SK-N-SH treated with all-trans-retinoic acid at 6 μM for 48 hours (cell line): ENCODE measurements around the gene ABCD3.

Experiments
- ATAC-seq: fragments of 200-7000 bp; cut with Tn5 transposase; 3 replicates; pipeline ENCODE4 v1.9.1; 2020; ENCODE audit warnings: mild to moderate bottlenecking, moderate library complexity
- ARNTL ChIP-seq: fragments of 450-650 bp; formaldehyde crosslinking; IDR thresholded peaks from 2 replicates; pipeline ENCODE4 v1.5.0; 2020; ENCODE audit warnings: low read depth, mild to moderate bottlenecking, moderate library complexity, borderline replicate concordance
- BACH2 ChIP-seq: fragments of 250-450 bp; sonication (Bioruptor Pico); IDR thresholded peaks from 2 replicates; pipeline ENCODE4 v1.9.0; 2021; ENCODE audit warnings: mild to moderate bottlenecking, borderline replicate concordance
- ESRRG ChIP-seq: fragments of 250-450 bp; sonication (Bioruptor Pico); IDR thresholded peaks from 2 replicates; pipeline ENCODE4 v1.6.1; 2021; ENCODE audit warnings: mild to moderate bottlenecking
- GLIS3 ChIP-seq: fragments of 250-450 bp; sonication (Bioruptor Pico); IDR thresholded peaks from 2 replicates; pipeline ENCODE4 v1.5.0; 2020; ENCODE audit warnings: mild to moderate bottlenecking, moderate library complexity
- ISL1 ChIP-seq: fragments of 250-450 bp; sonication (Bioruptor Pico); IDR thresholded peaks from 2 replicates; pipeline ENCODE4 v2.1.2; 2022; ENCODE audit warnings: mild to moderate bottlenecking, moderate library complexity
- OSR1 ChIP-seq: fragments of 250-450 bp; sonication (Bioruptor Pico); IDR thresholded peaks from 2 replicates; pipeline ENCODE4 v1.8.0; 2022; ENCODE audit warnings: moderate library complexity, mild to moderate bottlenecking, inconsistent platforms
- PPARA ChIP-seq: fragments of 250-450 bp; sonication (Bioruptor Pico); IDR thresholded peaks from 2 replicates; pipeline ENCODE4 v1.5.0; 2020; ENCODE audit warnings: mild to moderate bottlenecking, borderline replicate concordance
- RARB ChIP-seq: fragments of 250-450 bp; sonication (Bioruptor Pico); IDR thresholded peaks from 2 replicates; pipeline ENCODE4 v1.8.0; 2021; ENCODE audit warnings: mild to moderate bottlenecking, moderate library complexity
- SNAI2 ChIP-seq: fragments of 250-450 bp; sonication (Bioruptor Pico); IDR thresholded peaks from 2 replicates; pipeline ENCODE4 v1.5.0; 2020; ENCODE audit warnings: mild to moderate bottlenecking, moderate library complexity
- TCF4 ChIP-seq: fragments of 250-450 bp; sonication (Bioruptor Pico); IDR thresholded peaks from 2 replicates; pipeline ENCODE4 v1.8.0; 2021; ENCODE audit warnings: mild to moderate bottlenecking, moderate library complexity, borderline replicate concordance
- TOX ChIP-seq: fragments of 250-450 bp; sonication (Bioruptor Pico); IDR thresholded peaks from 2 replicates; pipeline ENCODE4 v1.8.0; 2021; ENCODE audit warnings: mild to moderate bottlenecking, moderate library complexity, borderline replicate concordance
- ZC3H10 ChIP-seq: fragments of 250-450 bp; sonication (Bioruptor Pico); IDR thresholded peaks from 2 replicates; pipeline ENCODE4 v1.5.1; 2021; ENCODE audit warnings: mild to moderate bottlenecking, moderate library complexity
- ZFP3 ChIP-seq: fragments of 250-450 bp; sonication (Bioruptor Pico); IDR thresholded peaks from 2 replicates; pipeline ENCODE4 v1.5.0; 2020; ENCODE audit warnings: mild to moderate bottlenecking, moderate library complexity
- ZNF8 ChIP-seq: fragments of 450-650 bp; formaldehyde crosslinking; IDR thresholded peaks from 2 replicates; pipeline ENCODE4 v1.5.0; 2020; ENCODE audit warnings: mild to moderate bottlenecking, moderate library complexity
- TF ChIP-seq, protein P1 (sequence below): fragments of 250-450 bp; sonication (Bioruptor Pico); IDR thresholded peaks from 2 replicates; pipeline ENCODE4 v1.5.0; 2020; ENCODE audit warnings: mild to moderate bottlenecking, moderate library complexity
- TF ChIP-seq, protein P2 (sequence below): fragments of 250-450 bp; sonication (Bioruptor Pico); IDR thresholded peaks from 2 replicates; pipeline ENCODE4 v1.8.0; 2021; ENCODE audit warnings: low read depth, mild to moderate bottlenecking, moderate library complexity, borderline replicate concordance
- TF ChIP-seq, protein P3 (sequence below): fragments of 250-450 bp; sonication (Bioruptor Pico); IDR thresholded peaks from 2 replicates; pipeline ENCODE4 v1.5.1; 2021; ENCODE audit warnings: mild to moderate bottlenecking, moderate library complexity

ABCD3 gene

DNA sequence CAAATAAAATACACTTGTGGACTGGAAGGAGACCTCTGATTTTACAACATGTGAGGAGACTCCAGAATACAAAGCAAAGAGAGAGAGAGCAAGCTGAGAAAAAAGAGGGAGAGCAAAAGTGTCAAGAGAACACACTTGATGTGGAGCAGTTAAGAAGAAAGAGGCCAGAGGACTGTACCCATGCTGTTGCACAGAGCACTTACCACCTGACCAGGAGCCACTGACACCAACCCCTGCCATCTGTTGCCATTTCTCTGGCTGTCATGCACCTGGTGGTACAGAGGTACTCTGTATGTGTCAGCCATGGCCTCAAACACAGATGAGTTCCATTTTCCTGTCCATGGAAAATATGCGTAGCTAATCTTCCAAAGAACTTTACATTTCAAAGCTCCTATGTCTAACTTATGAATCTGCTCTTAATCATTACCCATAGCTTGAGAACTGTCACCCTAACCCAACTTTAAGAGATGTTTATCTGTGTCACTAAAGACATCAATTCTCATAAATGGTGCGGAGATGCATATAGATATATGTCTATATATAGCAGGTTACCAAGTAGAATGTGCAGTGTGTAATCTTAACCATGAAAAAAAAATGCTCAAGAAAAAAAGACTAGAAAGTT, 32.8 kb upstream of the ABCD3 start:
- ATAC-seq, result no peak
- TF ChIP-seq ISL1 (CRISPR knock-in tag), result no peak
- no peak for TF ChIP-seq ZNF8
- no peak for TF ChIP-seq RARB (CRISPR knock-in tag)
- TF ChIP-seq ESRRG (CRISPR knock-in tag), result no peak
- TF ChIP-seq, all 23 proteins: peak for 0

DNA sequence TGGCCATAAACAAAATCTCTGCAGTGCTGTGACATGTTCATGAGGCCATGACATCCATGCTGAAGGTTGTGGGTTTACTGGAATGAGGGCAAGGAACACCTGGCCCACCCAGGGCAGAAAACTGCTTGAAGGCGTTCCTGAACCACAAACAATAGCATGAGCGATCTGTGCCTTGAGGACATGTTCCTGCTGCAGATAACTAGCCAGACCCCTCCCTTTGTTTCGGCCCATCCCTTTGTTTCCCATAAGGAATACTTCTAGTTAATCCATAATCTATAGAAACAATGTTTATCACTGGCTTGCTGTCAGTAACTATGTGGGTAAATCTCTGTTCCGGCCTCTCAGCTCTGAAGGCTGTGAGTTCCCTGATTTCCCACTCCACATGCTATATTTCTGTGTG, 28.9 kb upstream of the ABCD3 start:
- TF ChIP-seq ESRRG (CRISPR knock-in tag) (no peak), PPARA (CRISPR knock-in tag) (no peak), ZNF8 (no peak)
- TF ChIP-seq, protein P1, sequence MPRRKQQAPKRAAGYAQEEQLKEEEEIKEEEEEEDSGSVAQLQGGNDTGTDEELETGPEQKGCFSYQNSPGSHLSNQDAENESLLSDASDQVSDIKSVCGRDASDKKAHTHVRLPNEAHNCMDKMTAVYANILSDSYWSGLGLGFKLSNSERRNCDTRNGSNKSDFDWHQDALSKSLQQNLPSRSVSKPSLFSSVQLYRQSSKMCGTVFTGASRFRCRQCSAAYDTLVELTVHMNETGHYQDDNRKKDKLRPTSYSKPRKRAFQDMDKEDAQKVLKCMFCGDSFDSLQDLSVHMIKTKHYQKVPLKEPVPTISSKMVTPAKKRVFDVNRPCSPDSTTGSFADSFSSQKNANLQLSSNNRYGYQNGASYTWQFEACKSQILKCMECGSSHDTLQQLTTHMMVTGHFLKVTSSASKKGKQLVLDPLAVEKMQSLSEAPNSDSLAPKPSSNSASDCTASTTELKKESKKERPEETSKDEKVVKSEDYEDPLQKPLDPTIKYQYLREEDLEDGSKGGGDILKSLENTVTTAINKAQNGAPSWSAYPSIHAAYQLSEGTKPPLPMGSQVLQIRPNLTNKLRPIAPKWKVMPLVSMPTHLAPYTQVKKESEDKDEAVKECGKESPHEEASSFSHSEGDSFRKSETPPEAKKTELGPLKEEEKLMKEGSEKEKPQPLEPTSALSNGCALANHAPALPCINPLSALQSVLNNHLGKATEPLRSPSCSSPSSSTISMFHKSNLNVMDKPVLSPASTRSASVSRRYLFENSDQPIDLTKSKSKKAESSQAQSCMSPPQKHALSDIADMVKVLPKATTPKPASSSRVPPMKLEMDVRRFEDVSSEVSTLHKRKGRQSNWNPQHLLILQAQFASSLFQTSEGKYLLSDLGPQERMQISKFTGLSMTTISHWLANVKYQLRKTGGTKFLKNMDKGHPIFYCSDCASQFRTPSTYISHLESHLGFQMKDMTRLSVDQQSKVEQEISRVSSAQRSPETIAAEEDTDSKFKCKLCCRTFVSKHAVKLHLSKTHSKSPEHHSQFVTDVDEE (CRISPR knock-in tag), result no peak
- TF ChIP-seq, all 23 proteins: peak for 0
- no peak for ATAC-seq

DNA sequence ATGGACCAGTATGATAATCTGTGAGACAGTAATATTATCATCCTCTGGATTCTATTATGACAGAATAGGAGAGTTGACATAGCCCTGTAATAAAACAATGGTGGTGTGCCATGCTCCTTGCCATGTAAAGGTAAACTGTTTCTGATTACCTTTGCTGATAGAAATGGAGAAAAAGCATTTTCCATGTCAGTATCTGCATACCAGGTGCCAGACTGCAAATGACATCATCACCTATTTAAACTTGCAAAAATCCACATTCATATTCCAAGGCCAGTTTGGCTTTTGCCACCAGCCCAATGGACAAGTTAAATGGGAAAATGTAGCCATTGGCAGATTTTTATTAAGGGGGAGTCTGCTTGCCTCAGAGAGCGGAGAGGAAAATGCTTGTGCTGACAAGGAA, 23.9 kb upstream of the ABCD3 start:
- ATAC-seq, result no peak
- no peak for TF ChIP-seq GLIS3 (CRISPR knock-in tag)
- no peak for TF ChIP-seq ARNTL (CRISPR knock-in tag)
- TF ChIP-seq TOX, result no peak
- TF ChIP-seq TCF4 (CRISPR knock-in tag), result no peak
- no peak for TF ChIP-seq ZC3H10 (CRISPR knock-in tag)
- no peak for TF ChIP-seq SNAI2
- TF ChIP-seq ZFP3 (CRISPR knock-in tag), result no peak
- TF ChIP-seq PPARA (CRISPR knock-in tag), result no peak
- no peak for TF ChIP-seq OSR1 (CRISPR knock-in tag)
- TF ChIP-seq BACH2, result no peak
- TF ChIP-seq ZNF8, result no peak
- TF ChIP-seq, protein P2, sequence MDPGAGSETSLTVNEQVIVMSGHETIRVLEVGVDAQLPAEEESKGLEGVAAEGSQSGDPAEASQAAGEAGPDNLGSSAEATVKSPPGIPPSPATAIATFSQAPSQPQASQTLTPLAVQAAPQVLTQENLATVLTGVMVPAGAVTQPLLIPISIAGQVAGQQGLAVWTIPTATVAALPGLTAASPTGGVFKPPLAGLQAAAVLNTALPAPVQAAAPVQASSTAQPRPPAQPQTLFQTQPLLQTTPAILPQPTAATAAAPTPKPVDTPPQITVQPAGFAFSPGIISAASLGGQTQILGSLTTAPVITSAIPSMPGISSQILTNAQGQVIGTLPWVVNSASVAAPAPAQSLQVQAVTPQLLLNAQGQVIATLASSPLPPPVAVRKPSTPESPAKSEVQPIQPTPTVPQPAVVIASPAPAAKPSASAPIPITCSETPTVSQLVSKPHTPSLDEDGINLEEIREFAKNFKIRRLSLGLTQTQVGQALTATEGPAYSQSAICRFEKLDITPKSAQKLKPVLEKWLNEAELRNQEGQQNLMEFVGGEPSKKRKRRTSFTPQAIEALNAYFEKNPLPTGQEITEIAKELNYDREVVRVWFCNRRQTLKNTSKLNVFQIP (CRISPR knock-in tag), result no peak
- TF ChIP-seq, protein P3, sequence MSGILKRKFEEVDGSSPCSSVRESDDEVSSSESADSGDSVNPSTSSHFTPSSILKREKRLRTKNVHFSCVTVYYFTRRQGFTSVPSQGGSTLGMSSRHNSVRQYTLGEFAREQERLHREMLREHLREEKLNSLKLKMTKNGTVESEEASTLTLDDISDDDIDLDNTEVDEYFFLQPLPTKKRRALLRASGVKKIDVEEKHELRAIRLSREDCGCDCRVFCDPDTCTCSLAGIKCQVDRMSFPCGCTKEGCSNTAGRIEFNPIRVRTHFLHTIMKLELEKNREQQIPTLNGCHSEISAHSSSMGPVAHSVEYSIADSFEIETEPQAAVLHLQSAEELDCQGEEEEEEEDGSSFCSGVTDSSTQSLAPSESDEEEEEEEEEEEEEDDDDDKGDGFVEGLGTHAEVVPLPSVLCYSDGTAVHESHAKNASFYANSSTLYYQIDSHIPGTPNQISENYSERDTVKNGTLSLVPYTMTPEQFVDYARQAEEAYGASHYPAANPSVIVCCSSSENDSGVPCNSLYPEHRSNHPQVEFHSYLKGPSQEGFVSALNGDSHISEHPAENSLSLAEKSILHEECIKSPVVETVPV (CRISPR knock-in tag), result no peak
- TF ChIP-seq, protein P1 (CRISPR knock-in tag), result no peak

DNA sequence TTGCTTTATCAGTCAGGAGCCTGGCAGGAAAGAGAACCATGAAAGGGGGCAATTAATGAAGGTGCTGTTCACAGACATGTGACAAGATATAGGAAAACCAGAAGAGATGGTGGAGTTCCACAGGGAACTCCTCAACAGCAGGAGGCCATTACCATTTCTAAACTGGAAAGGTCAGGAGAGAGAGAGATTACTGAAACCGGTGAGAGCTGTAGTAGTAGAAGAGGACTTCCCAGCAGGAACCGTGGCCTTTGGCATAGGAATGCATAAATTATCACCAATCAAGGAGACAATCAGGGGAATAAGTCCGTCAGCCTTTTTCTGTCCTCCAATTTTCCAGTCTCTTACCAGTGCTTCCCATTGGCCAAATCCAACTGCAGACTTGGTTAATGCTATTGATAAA, 23.0 kb upstream of the ABCD3 start:
- ATAC-seq, result no peak
- TF ChIP-seq, protein P2 (CRISPR knock-in tag), result no peak
- TF ChIP-seq GLIS3 (CRISPR knock-in tag) (no peak), TCF4 (CRISPR knock-in tag) (no peak), RARB (CRISPR knock-in tag) (no peak), OSR1 (CRISPR knock-in tag) (no peak), BACH2 (no peak)
